ENCODE results near the gene LRRD1. TPM values are rescaled to one million over a fixed set of nuclear protein-coding genes. Genes with fewer than 3 reads are reported as not detected.

The LRRD1 gene
- total and polyA plus RNA-seq, 9 of the 15 experiments (the other 6 are each of a cell fraction or from before 2014, with no cell fraction given), result 0.07 to 0.15 TPM; not detected in 7

GRCh38 chr7:92134271-92135051 lies 44.5 kb downstream of the LRRD1 start, which contains the start of gene CYP51A1 (continued):
- TF ChIP-seq, protein P1, sequence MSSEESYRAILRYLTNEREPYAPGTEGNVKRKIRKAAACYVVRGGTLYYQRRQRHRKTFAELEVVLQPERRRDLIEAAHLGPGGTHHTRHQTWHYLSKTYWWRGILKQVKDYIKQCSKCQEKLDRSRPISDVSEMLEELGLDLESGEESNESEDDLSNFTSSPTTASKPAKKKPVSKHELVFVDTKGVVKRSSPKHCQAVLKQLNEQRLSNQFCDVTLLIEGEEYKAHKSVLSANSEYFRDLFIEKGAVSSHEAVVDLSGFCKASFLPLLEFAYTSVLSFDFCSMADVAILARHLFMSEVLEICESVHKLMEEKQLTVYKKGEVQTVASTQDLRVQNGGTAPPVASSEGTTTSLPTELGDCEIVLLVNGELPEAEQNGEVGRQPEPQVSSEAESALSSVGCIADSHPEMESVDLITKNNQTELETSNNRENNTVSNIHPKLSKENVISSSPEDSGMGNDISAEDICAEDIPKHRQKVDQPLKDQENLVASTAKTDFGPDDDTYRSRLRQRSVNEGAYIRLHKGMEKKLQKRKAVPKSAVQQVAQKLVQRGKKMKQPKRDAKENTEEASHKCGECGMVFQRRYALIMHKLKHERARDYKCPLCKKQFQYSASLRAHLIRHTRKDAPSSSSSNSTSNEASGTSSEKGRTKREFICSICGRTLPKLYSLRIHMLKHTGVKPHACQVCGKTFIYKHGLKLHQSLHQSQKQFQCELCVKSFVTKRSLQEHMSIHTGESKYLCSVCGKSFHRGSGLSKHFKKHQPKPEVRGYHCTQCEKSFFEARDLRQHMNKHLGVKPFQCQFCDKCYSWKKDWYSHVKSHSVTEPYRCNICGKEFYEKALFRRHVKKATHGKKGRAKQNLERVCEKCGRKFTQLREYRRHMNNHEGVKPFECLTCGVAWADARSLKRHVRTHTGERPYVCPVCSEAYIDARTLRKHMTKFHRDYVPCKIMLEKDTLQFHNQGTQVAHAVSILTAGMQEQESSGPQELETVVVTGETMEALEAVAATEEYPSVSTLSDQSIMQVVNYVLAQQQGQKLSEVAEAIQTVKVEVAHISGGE (CRISPR knock-in tag; IDR thresholded peaks at IDR 0.05), result peak in 2 of 3 experiments; percentile 27 to 45; a peak in 1 of 6 replicates
- peak; percentile 21; the same call in 1 of the 2 replicates for TF ChIP-seq THAP7 (CRISPR knock-in tag; IDR thresholded peaks at IDR 0.05)
- TF ChIP-seq, protein P2, sequence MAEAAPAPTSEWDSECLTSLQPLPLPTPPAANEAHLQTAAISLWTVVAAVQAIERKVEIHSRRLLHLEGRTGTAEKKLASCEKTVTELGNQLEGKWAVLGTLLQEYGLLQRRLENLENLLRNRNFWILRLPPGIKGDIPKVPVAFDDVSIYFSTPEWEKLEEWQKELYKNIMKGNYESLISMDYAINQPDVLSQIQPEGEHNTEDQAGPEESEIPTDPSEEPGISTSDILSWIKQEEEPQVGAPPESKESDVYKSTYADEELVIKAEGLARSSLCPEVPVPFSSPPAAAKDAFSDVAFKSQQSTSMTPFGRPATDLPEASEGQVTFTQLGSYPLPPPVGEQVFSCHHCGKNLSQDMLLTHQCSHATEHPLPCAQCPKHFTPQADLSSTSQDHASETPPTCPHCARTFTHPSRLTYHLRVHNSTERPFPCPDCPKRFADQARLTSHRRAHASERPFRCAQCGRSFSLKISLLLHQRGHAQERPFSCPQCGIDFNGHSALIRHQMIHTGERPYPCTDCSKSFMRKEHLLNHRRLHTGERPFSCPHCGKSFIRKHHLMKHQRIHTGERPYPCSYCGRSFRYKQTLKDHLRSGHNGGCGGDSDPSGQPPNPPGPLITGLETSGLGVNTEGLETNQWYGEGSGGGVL (CRISPR knock-in tag; IDR thresholded peaks at IDR 0.05), result no peak
- TF ChIP-seq ZNF316 (IDR thresholded peaks at IDR 0.05), result no peak
- TF ChIP-seq ZNF253 (CRISPR knock-in tag; conservative IDR thresholded peaks at IDR 0.05), result 0 out of 2 replicates have a peak, but pooled peaks have one; percentile 3
- no peak for TF ChIP-seq ZEB2 (IDR thresholded peaks at IDR 0.05)
- TF ChIP-seq CTCF (IDR thresholded peaks at IDR 0.05 in 2 of 3, conservative IDR thresholded peaks at IDR 0.05 in 1 of 3; ENCODE audit: insufficient read depth in 2 of 3, low read depth in 1 of 3, low read length in 3 of 3), result peak in 2 of 3 experiments; percentile 7; a peak in 2 of 6 replicates
- TF ChIP-seq EWSR1 (IDR thresholded peaks at IDR 0.05; ENCODE audit: borderline replicate concordance, low read depth, partially characterized antibody), result no peak
- TF ChIP-seq, protein P3, sequence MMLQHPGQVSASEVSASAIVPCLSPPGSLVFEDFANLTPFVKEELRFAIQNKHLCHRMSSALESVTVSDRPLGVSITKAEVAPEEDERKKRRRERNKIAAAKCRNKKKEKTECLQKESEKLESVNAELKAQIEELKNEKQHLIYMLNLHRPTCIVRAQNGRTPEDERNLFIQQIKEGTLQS (IDR thresholded peaks at IDR 0.05), result peak; percentile 89
- TF ChIP-seq, protein P3 (CRISPR knock-in tag; conservative IDR thresholded peaks at IDR 0.05), result no peak
- TF ChIP-seq ZNF165 (CRISPR knock-in tag; IDR thresholded peaks at IDR 0.05; ENCODE audit: borderline replicate concordance), result no peak
- peak; percentile 78 for TF ChIP-seq CBX1 (IDR thresholded peaks at IDR 0.05; ENCODE audit: low read depth)
- peak; percentile 59 for TF ChIP-seq HCFC1 (IDR thresholded peaks at IDR 0.05; ENCODE audit: low read depth, low read length)
- no peak for TF ChIP-seq ELF4 (CRISPR knock-in tag; IDR thresholded peaks at IDR 0.05)
- TF ChIP-seq PHTF2 (CRISPR knock-in tag; IDR thresholded peaks at IDR 0.05), result no peak; the same call in 1 of the 2 replicates
- TF ChIP-seq KAT8 (IDR thresholded peaks at IDR 0.05; ENCODE audit: low read depth), result no peak
- TF ChIP-seq DIDO1 (tag; IDR thresholded peaks at IDR 0.05; ENCODE audit: low read depth), result peak; percentile 92

Measured in K562 (cell line).